GM21360 (cell line): Measurements from ENCODE around the gene GALNT18.

Source experiments
- ATAC-seq: cut with Tn5 transposase; IDR thresholded peaks from one replicate; pipeline ENCODE4 v1.9.1; 2021; ENCODE audit warnings: mild to moderate bottlenecking, moderate library complexity; ENCODE audit not compliant: unreplicated experiment

Gene GALNT18

DNA sequence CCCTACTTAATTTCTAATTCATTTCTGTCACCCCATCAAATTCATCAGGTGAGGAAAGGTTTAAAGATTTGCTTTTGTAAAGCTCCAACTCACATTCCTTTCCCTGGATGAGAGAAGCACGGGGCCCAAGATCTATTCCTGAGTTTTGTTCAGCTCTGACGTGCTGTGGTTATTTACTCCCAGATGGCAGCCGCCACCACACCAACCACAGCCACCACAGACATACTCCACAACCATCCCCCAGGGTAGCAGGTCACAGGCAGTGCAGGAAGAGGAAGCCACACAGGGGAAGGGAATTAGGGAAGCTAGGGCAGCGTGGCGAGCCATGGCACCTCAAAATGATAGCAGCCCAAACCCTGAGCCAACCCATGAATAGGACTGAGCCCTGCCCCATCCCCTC, 205.3 kb downstream of the GALNT18 start:
- no peak for ATAC-seq

DNA sequence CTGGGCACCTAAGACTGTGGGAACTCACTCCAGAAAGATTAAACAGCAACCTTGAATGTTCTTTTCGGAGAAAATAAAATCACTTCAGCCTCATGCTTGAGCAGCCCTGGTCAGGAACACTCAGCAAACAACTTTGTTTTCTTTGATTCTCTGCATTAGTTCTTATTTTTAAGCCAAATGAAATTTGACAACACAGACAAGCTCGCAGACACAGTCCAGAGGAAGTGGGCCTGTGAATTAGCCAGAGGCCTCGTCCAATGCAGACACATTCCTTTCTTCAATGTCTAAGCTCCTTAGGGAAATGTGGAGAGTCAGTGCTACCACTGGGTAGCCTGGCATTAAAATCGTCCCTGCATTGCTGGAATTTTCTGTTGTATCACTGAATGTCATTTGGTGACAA, 205.9 kb downstream of the GALNT18 start:
- no peak for ATAC-seq

DNA sequence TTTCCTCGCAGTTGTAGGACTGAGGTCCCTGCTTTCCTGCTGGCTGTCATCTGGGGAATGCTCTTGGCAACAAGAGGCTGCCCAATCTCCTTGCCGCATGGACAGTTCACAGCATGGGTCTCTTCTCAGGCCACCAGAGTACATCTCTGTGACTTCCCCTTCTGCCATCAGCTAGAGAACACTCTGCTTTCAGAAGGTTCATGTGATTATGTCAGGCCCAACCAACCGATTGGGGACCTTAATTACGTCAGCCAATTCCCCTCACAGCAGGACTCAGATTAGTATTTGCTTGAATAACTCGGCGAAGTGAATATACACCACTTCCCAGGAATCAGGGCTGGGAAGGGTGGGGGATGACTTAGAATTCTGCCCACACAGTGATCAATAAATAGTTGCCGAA, 206.8 kb downstream of the GALNT18 start:
- no peak for ATAC-seq

DNA sequence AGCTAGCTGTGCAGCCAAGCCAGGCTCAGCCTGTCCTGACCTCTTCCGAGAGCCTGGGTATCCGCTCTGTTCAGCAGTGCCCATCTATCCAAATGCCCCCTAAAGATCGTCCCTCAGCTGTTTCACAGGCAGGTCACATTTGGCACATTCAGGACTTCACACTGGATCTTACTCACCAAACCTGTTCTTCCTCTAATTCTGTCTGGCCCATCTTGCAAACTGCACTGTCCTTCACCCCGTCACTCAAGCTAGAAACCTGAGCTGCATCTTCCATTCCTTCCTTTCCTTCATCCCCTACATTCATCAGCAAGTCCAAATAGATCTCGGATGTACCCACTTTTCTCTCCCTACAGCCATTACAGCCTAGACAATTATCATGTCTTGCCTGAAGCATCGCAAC, 208.0 kb downstream of the GALNT18 start:
- no peak for ATAC-seq

DNA sequence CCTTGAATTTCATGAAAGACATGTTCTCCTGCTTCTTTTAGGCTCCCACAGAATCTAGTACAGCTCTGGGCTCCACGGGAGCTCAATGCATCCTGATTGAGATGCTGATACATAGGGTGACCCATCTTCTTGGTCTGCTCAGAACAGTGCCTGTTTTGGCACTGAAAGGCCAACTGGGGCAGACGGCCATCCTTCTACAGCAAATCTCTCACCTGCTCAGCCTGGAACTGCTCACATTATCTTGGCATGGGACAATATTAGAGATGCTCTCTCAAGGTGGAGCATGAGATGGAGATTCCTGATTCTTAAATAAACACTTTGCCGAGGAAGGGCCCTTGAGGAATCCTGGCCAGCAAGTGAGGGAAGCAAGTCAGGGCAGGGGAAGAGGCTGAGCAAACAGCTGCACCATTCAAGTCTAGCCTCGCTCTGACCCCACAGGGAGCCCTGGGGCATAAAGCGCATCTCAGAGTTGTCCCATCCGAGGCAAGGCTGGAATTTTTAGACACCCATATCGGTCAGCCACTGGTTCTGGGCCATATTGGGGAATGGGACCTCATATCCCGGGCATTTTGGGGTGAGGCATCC, 210.3 kb downstream of the GALNT18 start:
- no peak for ATAC-seq

DNA sequence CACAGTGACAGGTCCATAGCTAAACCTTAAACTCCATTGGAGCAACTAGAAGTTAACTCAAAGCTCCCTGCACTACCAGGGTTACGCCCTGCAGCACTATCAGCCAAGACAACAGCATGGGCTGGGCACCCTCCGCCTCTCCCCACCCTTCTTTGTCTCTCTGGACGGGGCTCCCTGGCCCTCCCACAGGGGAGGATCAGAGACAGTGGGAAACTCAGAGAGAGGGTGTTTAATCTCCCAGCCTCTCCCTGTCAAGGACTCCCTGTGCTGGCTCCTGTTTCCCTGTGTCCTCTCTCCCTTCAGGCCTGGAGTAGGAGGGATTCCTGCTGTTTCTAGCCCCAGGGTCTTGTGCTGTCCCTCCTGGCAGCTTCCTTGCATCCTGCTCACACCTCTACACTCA, 211.9 kb downstream of the GALNT18 start:
- no peak for ATAC-seq

DNA sequence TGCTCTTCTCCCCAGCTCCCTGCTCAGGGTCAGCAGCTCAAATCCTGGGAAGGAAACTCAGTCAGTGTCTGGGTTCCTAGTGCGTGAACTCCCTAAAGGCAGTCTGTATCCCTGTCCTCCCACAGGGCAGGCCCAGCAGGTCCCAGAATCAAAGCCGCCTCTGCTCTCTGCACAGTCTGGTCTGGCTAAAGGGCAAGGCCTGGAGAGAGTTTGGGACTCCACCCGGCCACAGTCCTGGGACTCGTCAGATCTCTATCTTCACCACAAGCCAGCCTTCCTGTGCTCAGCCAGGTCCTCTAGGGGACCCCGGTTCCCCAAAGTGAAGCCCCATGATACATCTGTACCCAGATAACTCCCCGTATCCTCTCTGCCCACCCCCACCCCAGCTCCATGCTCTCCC, 212.6 kb downstream of the GALNT18 start:
- ATAC-seq = no peak

GRCh38 chr11:11408436-11409221, 213.2 kb downstream of the GALNT18 start:
- ATAC-seq = no peak

DNA sequence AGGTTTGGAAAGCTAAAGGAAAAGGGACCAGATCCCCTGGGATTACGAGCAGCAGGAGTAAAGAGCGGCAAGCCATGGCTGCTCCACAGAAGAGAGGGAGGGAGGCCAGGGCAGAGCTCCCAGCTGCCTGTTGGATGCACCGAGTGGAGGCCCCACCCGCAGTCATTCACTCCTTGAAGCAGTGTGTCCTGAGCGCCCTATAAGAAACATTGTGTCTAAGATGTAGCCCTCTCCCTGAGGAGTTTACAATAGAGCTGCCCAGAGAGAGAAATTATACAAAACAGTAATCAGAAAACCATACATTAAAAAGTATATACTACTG, 214.1 kb downstream of the GALNT18 start:
- no peak for ATAC-seq

GRCh38 chr11:11407065-11407762, 214.6 kb downstream of the GALNT18 start:
- no peak for ATAC-seq

- no peak for ATAC-seq
Observed at GRCh38 chr11:11406652-11407051, 215.2 kb downstream of the GALNT18 start.

DNA sequence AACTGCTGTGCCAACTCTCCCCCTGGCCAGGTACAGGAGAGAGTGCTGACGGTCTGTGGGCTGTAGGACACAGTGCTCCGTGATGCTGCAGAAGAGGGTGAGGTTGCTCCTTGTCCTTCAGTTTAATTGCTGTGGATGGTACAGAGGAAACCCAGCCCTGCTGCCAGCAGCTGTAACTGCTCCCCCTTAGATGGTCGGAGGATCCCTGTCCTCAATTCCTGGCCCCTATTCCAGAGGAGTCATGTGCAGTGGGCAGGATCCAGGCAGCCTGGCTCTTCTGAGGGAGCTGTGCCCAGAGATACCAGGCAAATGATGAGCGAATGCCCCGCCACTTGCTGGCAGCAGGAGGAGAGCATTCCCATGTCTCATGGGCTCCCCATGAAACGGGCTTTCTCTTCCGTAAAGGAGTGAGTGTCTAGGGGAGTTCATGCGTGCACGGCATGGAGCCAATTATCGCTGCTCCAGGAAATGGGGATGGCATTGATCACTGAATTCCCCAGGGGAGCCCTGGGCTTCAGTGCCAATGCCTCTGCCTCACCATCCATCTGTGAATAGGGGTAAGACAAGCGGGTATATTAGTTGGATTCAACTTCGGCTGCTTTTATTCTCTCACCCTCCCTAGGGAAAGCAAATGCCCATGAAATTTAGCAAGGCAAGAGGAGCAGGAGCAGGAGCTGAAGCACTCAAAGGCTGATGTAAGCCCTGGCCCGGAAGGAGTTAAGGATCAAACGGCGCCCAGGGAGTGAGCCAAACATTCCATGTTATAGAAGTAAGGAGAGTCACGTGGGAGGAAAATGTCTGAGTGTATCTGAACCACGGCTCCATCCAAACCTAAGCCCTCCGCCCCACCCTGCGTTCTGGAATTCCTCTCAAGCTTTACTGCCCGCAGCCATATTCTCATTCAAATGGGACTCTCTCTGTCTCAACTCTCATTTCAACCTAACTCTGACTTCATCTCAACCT, 217.8 kb downstream of the GALNT18 start:
- no peak for ATAC-seq

DNA sequence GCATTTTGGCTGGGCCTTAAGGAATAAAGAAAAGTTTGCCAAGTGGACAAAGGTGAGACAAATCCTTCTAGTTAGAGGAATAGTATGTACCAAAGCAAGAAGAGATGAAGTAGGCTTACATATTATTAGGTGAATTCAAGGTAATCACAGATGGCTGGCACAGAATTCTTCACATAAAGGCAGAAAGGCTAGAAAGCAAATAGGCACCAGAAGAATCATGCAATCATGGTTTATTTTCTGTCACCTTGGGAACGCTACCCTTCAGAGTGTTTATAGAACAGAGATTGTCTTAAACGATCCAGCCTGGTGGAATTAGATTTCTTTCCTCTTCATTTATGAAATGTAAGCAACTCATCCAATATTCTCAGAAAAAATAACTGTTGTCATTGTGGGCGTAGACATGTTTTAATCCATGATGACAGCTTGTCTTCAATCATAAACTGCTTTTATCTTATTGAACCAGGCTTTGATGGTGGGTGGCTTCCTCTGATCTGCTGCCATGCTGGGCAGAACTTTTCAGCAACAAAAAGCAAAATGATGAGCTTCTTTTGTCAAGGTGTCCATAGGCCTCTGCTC, 219.8 kb downstream of the GALNT18 start:
- no peak for ATAC-seq

DNA sequence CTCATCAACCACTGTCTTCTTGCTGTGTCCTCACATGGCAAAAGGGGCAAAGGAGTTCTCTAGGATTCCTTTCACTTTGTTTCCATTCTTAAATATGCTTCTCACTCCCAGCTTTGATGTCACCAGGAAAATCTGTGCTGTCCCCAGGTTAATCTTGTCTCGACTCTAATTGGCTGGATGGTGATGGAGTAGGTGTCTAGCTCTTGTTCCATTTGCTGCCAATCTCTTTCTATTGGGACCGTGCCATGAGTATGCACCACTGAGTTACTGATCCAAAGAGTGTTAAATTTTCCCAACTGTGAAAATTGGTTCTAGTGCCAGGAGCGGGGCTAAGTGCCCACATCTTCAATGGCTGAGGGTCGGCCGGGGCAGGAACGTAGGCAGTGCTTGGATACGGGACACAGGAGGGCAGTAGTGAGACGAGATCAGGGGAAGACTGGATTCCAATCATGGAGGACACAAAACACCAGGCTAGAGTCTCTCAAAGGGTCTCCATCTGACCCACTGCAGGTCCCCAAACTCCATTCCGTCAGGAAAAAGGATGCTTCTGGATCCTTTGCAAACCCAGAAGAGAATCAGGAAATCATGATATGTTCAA, 221.1 kb downstream of the GALNT18 start:
- no peak for ATAC-seq

DNA sequence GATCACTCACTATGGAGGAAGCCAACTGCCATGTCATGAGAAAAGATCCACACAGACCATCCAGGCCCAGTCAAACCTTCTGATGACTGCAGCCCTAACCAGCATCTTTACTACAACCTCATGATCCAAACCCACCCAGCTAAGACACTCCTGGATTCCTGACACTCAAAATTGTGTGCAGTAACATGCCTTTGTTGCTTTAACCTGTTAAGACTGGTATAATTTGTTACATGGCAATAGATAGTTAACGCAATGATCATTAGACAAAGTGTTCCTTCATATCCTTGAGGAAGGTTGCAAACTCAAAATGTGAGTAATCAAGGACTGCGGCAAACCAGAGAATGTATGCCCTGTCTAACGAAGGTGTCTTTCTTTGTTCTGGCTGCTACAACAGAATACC, 221.7 kb downstream of the GALNT18 start:
- ATAC-seq = no peak

- no peak for ATAC-seq
Observed at GRCh38 chr11:11397781-11398180, 224.0 kb downstream of the GALNT18 start.

- ATAC-seq = no peak
Observed at GRCh38 chr11:11397036-11397415, 224.8 kb downstream of the GALNT18 start.

DNA sequence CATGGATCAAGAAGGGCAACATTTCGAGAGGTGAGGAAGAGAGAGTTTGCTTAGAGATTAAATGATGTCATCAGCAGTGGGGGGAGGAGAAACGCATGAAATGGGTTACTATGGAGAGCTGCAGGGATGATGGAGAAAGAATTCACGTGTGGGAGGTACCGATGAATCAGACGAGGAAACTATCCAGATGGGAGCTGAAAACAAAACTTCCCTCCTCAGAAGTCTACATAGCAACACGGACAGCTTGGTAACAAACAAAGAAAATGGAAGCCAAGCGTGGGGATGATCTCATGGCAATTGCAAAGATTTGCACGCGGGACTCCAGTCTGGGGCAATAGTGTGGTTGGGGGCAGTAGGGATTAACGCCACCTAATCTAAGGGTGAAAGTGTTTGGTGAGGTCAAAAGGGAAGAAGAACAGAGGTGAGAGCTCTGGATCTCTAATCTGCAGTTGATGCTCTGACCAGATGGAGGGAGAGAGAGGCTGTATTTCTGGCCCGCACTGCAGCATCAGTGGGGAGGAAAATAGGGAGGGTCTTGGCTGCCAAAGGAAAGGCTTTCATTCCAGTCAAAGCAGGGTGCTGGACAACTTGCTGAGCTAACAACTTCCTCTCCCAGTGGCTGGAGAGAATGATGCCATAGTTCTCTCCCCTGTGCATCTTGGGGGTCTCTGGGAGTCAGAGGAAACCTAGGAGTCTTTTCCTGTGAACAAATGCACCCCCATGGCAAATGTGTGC, 225.3 kb downstream of the GALNT18 start:
- ATAC-seq = no peak

DNA sequence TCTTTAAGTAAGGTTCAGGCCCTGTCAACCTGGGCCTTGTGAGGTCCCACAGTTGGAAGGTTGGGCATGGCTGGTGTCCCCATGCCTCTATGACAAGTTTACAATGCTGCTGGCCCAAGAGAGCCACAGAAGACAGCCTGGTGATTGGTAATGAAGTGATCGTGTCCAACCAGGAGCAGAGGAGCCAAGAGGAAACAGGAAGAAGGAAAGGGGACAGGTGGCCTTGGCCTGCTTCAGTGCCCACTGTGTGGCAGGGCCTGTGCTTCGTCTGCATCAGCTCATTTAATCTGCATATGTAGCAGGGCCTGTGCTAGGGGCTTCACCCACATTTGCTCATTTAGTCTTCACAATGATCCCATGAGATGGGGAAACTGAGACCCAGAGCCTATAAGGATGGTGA, 226.7 kb downstream of the GALNT18 start:
- no peak for ATAC-seq

DNA sequence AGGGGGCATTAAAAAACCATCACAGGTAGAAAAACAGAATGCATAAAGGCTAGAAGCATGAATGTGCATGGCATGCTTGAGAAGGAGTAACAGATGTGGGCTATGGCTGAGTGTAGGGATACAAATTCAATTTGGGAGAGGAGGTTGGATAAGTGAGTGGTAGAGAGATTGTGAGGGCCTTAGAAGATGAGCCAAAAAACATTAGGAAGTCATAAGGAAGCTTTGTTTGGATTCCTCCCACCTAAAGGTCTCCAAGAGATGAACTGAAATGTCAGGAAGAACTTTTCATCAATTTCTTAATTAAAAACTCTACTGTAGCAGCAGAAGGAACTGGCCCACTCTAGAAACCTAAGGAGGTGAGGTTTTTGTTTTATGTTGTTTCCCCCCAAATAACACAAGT, 227.6 kb downstream of the GALNT18 start:
- ATAC-seq = no peak
